AG04449 (cell line): ENCODE results near the gene TSPEAR.
"Not testable (repeated sequence)": the region's sequence is repeated elsewhere in the genome, so short reads cannot be mapped to it uniquely, and the experiment has no call there.

Source experiments
- CTCF ChIA-PET: fragments of 350-600 bp; formaldehyde crosslinking; extraction: SDS; loops from one replicate; lab custom pipeline; 2021; ENCODE audit warnings: antibody characterized with exemption; lab: Yijun Ruan, JAX
- POLR2A ChIA-PET: fragments of 400-600, 350-600 bp; formaldehyde crosslinking; extraction: SDS; loops from one replicate; lab custom pipeline; 2020; ENCODE audit warnings: antibody characterized with exemption, inconsistent platforms; lab: Yijun Ruan, JAX
- DNase-seq: peaks from one replicate; pipeline ENCODE4 v3.0.0-alpha.2; 2010; ENCODE audit warnings: low read depth, low spot score
- H3K4me3 ChIP-seq: 2 replicates; pipeline ENCODE4 v1.5.1; 2011; ENCODE audit warnings: low read depth, mild to moderate bottlenecking, control low read depth, low read length
- CTCF ChIP-seq: IDR thresholded peaks from one replicate; pipeline ENCODE4 v1.5.1; 2011; ENCODE audit warnings: mild to moderate bottlenecking, moderate library complexity, low read length, control low read depth, inconsistent platforms; ENCODE audit not compliant: insufficient read depth; ENCODE audit errors: missing control alignments

The TSPEAR gene

GRCh38 chr21:44585892-44586291 lies 125.5 kb downstream of the TSPEAR start:
- POLR2A ChIA-PET = no interaction called here
- CTCF ChIA-PET = no interaction called here
- no peak overlapping the region for H3K4me3 ChIP-seq
- no peak for TF ChIP-seq CTCF
- no peak for DNase-seq

DNA sequence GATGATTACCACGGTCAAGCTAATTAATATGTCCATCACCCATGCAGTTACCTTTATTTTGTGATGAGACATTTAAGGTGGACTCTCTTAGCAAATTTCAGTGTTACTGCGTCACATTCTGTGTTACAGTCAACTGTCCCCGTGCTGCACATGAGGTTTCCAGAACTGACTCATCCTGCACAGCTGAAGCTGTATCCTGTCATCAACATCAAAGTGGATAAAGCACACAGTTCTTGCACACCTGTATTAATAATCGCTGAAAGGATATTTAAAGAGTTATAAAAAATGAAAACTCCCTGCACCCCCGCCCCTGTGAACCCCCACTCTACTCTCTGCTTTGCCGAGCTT lies 127.6 kb downstream of the TSPEAR start:
- TF ChIP-seq CTCF = no peak
- H3K4me3 ChIP-seq = no peak overlapping the region
- DNase-seq = no peak
- ChIA-PET CTCF (no interaction called here), POLR2A (no interaction called here)

DNA sequence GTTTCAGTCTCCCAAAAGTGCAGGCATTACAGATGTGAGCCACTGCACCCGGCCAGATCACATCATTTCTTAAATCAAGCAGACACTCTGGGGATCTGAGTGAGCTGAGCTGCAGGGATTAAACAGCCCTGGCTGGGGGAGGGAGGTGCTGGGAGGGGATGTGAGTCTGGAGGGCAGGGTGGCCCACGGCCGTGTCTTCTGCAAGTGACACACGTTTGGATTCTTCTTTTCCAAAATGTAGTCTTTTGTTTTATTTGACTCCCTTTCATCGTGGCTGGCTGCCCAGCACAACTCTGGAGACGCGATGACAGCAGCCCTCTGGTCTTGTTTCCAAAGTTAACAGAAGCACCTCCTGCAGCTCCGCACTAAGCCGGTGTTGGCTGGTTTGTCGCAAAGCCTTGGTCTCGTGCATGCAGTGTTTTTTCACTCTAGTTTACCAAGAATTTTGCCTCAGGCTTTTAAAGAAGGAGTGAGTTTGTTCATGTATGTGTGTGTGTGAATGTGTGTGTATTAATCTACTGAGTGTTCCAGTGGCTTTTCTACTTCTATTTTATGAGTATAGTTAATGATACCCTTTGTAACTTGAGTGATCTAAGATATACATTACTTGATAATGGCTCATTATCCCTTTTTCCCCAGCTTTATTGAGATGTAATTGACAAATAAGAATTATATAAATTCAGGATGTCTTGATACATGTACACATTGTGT lies 128.1 kb downstream of the TSPEAR start:
- POLR2A ChIA-PET = no interaction called here
- CTCF ChIA-PET = no interaction called here
- no peak for DNase-seq
- no peak for TF ChIP-seq CTCF
- H3K4me3 ChIP-seq = no peak overlapping the region

DNA sequence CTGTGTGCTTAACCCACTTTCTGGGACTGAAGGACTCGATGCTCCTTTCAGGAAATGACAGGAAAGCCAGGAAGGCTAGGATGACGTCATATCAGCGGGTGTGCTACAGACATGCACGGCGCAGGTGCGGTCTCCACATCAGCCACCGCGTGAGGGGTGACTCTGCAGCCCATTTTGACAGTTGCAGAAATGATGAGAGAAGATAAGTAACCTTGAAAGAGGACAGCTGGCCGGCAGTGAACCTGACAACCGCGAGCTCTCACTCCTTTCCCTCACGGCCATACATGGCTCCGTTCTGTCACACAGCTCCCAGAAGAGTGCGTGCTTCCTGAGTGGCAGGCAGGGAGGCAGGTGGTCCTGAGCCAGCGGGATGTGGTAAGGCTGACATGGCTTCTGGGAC lies 129.3 kb downstream of the TSPEAR start:
- ChIA-PET CTCF (interaction anchor here (0.8 kb wide), 1 partner anchor 38 kb away, joined by 3 read pairs; no protein-coding TSS in a partner anchor), POLR2A (no interaction called here)
- no peak overlapping the region for H3K4me3 ChIP-seq
- no peak for TF ChIP-seq CTCF
- DNase-seq = no peak

GRCh38 chr21:44581158-44581557 lies 130.2 kb downstream of the TSPEAR start:
- CTCF ChIA-PET = interaction anchor here (0.8 kb wide), 1 partner anchor 39 kb away, joined by 3 read pairs; no protein-coding TSS in a partner anchor

DNA sequence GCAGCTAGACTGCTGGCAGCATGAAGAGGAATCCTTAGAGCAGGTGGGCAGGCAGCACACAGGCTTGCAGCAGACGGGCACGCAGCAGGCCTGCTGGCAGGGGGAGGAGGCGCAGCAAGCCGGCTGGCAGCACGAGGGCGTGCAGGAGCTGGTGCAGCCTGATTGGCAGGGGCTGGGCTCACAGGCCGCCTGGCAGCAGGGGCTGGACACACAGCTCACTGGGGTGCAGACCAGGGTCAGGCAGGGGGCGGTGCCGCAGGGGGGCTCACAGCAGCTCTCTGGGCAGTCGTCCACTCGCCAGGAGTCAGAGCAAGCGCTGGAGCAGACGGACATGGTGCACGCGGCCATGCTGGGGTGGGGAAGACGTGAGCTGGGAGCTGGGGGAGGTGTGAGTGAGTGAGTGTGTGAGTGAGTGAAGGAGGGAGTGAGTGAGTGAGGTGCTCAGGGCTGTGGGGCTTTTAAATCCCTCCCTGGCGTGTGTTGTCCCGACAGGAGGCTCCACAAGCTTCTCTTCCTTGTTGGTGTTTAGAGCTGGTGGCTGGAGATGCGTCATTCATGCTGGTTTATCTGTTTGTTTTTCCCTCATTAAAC lies 131.0 kb downstream of the TSPEAR start, which contains the start of gene KRTAP10-5:
Gene KRTAP10-5 (minus strand): TSS at position 374 of the 591 bp plus-strand sequence. CDS start 26 bp downstream, at position 348.
- DNase-seq, CTCF ChIA-PET, POLR2A ChIA-PET, H3K4me3 ChIP-seq: not testable (repeated sequence)

More at GRCh38 chr21:44581158-44581557, 130.2 kb downstream of the TSPEAR start:
- no peak for DNase-seq
- no peak overlapping the region for H3K4me3 ChIP-seq
- POLR2A ChIA-PET = no interaction called here
- no peak for TF ChIP-seq CTCF

DNA sequence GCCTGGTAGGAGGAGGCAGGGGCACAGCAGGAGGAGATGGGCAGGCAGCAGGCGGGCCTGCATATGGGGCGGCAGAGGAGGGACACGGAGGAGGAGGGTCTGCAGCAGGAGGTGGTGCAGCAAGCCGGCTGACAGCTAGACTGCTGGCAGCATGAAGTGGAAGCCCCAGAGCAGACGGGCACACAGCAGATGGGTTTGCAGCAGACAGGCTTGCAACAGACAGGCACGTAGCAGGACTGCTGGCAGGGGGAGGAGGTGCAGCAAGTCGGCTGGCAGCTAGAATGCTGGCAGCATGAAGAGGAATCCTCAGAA lies 131.6 kb downstream of the TSPEAR start:
- ChIA-PET POLR2A (no interaction called here), CTCF (no interaction called here)
- TF ChIP-seq CTCF = no peak
- H3K4me3 ChIP-seq = no peak overlapping the region
- DNase-seq = no peak
